Stimulated activated CD8-positive, alpha-beta memory T cell treated with anti-CD3 and anti-CD28 coated beads, Interleukin-4, amount 100 ng/mL, for 24 hours (primary cell): ENCODE measurements around the gene GALNT10.

Experiments used
- DNase-seq: peaks from one replicate; pipeline ENCODE4 v3.0.0-alpha.2; 2020; ENCODE audit warnings: low read depth

Gene GALNT10

DNA sequence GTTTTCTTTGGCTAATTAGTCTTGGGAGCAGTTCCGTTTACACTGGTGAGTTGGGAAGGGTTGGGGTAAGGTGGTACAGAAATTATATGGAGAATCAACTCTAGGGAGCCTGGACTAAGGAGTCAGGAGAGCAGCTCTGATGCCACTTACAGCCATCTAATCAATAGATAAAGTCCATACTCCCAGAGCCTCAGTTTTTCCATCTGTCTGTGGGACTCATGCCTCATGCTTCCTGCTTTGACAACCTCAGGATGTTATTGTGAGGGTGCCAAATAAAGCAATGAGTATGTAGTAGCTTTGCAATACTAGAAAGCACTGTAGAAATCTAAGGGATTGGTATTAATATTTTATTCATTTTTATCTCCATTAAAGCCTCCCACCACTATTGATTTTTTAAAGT is 105.0 kb downstream of the GALNT10 start:
- no peak for DNase-seq

DNA sequence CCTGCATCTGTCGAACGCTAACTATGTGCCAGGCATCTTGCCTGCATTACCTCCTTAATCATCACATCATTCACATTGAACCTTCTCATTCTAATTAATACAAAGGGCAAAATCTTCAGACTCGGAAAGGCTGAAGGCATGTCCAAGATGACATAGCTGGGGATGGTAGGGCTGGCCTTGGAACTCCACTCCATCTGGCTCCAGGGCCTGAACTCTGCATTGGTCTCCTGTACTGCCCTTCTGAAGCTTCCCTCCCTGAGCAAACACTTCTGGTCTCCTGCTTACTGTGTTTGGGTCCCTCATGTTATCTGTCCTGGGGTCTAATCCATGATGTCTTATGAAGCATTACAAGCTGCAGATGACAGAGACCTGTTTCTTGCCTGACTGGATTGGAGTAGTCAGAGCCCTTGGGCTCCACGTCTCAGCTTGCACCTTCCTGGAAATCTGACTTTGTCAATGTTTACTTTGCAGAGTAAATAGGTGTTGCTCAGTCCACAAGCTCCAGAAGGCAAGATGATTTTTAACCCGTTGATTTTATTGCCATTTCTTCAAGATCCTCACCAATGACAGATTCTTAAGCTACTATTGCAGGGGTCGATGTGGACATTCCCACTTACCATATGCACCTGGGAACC is 106.1 kb downstream of the GALNT10 start:
- DNase-seq, result no peak

DNA sequence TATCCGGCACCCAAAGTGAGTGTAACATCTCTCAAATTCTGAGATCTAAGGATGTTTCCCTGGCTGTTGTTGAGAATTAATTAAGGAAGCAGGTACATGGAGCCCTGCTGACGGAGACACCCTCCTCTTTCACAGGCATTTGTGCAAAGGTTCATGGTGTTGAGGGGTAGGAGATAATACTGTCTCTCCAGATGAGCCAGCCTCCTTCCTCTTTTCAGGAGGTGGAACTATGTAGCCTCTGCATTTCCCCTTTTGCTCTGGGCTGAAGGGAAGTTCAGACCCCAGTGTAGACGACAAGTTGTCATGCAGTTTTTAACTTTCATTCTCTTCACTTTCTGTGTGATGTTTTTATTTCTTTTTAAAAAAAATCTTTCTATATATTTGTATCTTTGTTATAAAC is 107.5 kb downstream of the GALNT10 start:
- no peak for DNase-seq

DNA sequence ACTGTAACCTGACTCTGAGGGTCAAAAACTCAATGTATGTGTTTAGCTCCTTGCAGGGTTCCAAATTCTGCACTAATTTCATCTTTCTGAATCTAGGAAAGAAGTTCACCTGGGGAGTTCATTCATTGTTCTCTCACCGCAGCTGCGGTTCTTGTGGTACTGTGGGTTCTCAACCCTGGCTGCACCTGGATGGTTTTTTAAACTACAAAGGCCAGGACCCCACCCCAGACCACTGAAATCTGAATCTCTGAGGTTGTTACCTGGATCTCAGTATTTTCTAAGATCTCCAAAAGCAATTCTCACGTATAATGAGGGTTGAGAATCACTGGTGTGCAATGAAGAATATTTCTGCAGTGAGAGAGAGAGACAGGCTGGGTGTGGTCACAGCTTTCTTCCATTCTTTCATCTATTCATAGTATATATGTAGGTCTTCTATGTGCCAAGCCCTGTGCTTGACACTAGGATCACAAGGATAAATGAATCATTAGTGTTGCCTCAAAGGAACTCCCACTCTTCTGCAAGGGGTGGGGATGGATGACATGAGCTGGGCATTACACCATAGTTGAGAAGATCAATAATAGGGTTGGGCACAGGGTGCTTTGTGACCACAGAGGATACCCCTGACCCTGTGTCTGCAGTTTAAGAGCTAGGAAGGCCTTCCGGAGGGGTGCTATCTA is 109.8 kb downstream of the GALNT10 start:
- no peak for DNase-seq

DNA sequence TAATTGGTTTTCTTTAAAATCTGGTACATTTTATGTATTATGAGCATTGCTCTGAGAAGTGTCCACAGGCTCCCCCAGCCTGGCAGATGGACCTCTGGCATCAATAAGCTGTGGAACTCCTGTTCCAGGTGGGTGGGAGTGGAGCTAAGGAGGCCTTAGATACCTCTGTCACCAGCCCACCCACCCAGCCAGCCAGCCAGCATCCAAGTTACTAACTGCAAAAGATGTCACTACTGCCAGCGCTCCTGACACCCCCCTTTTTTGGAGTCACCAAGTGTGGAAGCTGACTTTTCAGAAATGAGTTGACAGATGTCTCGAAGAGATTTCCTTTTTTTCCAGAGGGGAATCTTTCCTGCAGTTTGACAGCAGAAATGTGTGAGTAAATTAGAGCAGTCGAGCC is 111.2 kb downstream of the GALNT10 start:
- no peak for DNase-seq

DNA sequence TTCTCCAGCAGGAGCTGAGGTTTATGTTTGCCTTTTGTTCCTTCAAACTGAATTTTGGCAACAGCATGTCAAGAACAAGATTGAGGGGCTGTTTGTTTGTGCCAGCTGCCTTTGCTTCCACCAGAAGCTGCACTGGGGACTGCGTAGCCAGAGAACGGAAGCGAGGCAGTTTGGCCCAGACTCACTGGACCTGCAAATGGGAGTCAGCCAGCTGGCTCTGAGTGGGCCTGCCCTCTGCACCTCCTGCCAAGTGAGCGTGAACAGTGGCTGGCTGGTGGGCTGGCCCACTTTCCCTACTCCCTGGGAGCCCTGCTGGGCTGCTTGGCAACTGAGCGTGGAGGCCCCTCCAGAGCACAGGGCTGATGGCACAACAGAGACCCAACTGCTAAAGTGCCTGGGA is 111.6 kb downstream of the GALNT10 start:
- no peak for DNase-seq

DNA sequence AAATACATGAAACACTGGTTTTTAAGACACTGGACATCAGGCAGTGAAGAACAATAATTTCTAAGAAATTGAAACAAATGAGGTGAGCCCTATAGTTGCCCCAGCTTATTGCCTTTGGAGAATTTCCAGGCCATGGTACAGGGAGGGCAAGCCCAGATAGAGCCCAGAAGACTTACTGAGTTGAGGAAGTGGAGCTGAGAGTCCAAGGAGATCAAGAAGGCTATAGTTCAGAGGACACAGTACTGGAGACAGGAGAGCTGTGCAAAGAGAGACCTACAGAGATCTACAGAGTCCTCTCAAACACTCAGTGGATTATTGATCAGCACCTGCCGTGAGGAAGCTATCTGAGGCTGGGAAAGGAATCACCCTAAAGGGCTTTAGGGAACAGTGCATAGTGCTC is 112.6 kb downstream of the GALNT10 start:
- no peak for DNase-seq

DNA sequence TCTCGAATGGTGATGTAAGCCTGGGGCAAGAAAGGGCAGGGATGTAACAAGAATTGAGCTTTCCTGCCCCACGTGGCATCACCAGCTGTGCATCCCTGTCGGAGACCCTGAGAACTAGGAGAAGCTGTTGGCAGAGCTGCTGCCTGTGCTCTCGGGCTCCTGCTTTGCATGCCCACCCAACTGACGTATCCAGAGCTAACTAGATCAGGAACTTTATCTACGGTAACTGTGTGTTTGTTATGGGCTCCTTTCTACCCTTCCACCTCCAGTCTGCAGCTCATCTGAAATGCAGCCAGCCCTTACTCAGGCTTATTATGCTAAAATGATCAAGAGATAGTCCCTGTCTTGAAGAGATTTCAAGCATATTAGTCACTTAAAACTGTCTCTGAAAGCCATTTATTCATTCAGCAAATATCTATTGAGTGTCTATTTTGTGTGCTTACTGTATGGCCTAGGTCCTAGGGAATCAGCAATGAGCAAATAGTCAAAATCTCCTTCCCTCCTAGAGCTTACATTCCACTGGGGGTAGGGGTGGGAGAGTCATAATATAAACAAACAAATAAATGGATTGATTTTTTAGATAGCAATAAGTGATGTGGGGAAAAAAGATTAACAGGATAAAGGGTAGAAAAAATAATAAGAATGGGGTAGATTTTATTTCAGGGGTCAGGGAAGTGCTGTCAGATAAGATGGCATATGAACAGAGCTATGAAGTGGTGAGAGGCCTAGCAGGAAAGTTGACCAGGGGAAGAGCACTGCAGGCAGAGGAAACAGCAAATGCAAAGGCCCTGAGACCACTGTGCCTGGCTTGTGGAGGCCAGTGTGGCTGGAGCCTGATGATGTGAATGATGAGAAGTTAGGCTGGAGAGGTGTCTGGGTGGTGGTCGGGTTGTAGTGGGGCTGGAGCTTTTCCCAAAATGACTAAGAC is 118.2 kb downstream of the GALNT10 start:
- no peak for DNase-seq

DNA sequence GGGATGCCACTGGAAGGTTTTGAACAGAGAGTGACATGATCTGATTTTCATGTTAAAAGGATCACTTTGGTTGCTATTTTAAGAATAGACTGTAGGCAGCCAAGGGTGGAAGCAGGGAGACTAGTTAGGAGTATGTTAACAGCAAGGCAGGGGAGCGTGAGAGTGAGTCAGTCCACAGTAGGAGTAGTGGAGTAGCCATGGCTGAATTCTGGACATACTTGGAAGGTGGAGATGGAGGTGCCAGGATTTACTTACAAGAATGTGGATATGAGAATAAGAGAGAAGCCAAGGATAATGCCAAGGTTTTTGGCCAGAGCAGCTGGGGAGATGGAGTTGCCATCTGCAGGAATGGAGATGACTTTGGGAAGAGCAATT is 118.8 kb downstream of the GALNT10 start:
- DNase-seq, result no peak

DNA sequence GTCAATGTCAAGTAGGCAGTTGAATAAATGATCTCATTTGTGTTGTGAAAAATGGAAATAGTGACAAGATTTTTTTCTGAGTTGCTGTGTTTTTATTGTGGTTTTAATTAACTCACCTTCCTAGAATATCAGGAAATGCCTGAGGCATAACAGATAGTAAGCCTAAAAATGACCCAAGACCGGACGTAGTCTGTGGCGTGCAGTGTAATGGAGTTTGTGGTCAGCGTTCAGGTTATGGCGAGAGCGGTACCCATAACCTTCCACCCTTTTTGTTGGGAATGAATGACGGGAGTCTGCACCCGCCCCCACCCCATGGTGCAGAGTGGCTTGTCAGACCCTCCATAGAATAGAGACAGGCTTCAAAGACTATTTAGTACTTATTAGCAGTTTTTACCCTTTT is 119.3 kb downstream of the GALNT10 start:
- DNase-seq, result no peak

DNA sequence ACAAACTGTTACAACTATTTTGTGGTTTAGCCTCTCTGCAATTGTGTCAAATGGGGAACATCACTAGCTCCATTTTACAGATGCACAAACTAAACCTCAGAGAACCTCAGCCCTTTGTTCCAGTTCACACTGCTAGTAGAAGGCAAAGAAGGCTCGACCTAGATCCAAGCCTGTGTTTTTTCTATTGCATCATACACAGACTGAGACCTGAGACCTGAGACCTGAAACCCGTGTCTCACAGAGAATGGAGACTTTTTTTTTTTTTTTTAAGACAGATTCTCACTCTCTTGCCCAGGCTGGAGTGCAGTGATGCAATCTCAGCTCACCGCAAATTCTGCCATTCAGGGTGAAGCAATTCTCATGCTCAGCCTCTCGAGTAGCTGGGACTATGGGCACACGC is 120.8 kb downstream of the GALNT10 start:
- no peak for DNase-seq

DNA sequence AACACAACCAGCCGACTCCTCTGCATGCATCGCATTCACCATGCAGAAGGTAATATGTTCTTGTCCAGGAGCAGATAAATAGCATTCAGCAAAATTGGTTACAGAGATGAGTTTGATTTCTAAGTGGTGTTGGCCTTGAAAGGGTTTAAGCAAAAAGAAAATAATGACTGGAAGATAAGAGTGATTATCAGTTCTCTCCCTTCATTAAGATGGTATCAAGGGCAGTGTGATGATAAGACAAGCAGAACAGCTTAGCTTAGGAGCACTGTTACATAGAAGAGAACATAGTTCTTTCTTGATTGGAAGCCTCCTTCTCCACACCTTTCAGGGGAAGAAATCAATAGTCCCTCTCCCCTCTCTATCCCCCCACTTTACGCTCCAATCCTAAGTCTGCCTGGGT is 121.5 kb downstream of the GALNT10 start:
- no peak for DNase-seq

DNA sequence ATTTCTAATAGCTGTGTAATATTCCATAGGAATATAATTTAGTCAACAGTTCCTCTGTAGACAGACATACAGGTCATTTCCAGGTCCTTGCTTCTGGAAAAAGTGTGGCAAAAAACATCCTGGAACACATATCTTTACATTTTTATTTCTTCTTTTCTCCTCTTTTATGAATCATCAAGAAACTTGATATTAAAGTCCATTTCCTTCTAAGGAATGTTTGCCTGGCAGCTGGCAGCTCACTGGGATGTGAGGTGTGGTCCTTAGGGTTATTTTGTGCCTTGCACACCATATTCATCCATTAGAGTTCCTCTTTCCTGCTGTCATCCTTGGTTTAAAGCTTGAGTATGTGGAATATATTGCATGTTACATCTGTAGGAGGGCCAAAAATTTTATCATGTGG is 122.0 kb downstream of the GALNT10 start:
- DNase-seq, result no peak

DNA sequence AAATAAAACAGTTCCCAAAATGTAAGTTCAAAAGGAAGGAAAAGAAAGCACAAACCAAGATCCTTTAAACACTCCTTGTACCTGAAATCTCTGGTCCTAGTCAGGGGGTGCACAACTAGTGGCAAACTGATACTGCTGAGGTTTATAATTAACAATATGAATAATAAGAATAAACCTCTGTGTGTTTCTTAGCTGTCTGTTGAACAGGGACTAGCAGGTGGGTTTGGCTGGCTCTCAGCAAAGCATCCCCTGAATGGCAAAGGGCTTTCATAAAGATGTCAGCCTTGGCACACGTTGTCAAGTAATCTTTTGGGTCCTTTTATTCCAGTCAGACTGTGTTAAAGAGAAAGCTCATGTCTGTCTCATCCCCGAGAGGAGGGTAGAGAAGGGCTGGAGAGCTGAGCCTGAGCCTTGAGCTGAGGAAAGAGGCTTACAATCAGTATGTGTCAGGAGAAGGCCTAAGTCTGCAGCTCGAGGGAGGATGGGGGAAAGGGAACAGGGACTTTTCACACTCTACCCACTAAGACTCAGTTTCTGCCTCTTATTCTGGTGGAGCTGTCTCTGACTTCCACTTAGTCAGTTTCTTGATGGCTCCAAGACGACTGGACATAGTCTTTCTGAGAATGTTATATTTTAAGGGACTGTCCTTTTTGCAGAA is 123.0 kb downstream of the GALNT10 start:
- DNase-seq, result no peak

DNA sequence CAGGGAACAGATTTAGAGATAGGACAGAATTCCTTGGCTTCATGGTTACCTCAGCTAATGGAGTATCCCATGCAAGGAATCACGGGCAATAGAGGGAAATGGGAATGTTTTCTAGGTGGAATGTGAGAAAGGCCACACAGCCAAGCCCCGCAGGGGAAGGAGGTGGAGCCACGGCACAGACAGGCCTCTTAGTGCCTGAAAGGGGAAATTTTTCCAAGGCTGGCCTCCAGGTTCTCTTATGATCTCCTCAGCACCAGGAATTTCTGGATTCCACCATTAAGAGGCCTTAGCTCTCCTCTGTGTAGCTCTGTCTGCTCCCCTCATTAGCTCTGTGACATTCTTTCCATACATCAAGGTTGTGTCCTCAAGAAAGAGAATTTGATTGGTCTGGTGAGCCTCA is 124.7 kb downstream of the GALNT10 start:
- no peak for DNase-seq

DNA sequence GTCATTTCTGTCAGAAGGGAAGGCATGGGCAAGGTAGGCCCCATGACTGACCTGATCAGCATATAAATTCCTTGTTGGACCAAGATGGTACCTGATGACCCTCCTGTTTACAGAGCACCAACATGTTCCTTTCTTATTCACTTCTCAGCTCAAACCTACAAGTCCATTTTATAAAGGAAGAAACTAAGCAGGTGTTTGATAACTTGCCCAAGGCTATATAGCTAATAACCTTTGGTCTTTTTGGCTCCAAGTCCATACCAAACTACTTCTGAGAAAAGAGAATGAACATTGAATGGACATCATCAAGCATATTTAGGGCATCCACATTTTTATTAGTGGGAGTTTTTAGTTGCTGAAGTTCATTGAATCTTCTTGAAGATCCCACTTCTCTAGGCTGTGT is 125.2 kb downstream of the GALNT10 start:
- no peak for DNase-seq

DNA sequence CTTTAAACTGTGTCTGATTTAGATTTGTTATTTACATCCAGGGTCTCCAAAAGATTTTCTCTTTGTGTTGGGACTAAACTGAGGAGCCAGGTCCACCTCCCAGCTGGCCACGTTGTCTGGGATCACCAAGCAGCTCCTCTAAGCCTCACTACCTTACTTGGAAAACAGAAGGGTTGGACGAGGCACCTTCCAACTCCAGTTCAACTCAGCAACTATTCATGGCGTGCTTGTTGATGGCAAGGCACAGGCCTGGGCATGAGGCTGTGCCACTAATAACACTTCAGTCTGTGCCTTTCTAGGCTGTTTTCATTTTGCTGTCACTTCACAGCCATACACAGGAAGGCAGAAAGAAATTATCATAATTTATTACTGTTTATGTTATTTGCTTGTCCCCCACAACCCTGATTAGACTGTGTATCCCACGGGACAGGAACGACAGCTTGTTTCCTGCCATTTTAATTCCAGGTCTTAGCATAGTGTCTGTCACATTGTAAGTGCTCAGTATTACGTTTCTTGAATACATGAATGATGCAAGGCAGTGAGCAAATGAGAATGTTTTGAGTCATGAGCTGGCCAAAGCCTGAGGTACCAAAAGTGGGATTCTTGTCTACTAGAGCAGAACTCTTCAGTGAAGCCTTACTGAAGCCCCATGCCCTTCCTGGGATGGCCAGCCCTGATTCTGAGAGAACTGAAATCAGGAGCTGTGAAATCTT is 125.8 kb downstream of the GALNT10 start:
- no peak for DNase-seq

DNA sequence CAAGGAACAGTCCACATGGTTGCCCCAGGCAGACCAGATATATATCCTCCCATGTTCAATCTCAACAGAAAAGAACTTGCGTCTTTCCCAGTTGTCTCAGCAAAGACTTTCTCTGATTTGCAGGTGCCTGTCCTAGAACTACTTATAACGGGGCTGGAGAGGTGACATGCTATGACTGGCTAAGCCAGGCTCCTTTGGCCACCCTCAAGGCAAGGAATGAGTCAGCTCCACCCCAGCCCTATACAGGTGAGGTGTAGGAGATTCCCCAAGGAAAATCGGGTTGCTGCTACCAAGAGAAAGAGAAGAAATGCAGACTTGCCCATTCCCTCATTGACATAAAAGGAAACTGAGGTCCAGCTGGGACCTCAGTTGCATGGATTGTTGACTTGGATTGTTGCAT is 127.4 kb downstream of the GALNT10 start:
- no peak for DNase-seq

DNA sequence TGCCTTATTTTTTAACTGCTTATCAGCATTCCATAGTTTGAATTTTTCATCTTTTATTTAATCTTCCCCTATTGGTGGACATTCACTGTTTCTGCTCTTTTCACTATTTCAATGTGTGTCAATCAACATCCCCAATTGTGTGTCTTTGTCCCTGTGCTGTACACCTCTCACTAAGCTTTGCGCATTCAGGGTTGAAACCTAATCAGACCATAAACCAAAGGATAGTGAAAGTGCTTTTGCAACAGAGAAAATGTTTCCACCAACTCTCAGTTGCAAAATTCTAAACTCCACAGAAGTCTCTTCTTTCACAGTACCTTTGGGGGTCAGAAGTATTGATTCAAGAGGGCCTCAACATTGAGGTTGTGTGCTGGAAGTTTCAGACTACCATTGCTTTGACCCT is 128.2 kb downstream of the GALNT10 start:
- no peak for DNase-seq

DNA sequence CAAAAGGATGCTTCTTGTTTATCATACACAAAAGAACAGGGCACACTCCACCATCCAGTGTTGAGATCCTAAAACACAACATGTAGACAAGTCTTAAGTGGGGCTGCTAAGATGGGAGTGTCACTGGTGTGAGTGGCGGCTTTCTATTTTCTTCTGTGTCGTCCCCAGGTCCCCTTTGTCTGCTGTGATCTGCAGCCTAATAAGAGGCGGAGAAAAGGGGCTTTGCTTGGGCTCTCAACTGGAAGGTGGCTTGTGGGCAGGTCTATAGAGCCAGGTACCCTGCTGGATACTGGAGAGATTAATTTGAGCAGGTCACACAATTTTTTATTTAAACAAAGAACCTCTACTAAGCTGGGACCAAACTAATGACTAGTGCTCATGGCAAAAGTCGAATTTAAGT is 129.2 kb downstream of the GALNT10 start:
- DNase-seq, result no peak

DNA sequence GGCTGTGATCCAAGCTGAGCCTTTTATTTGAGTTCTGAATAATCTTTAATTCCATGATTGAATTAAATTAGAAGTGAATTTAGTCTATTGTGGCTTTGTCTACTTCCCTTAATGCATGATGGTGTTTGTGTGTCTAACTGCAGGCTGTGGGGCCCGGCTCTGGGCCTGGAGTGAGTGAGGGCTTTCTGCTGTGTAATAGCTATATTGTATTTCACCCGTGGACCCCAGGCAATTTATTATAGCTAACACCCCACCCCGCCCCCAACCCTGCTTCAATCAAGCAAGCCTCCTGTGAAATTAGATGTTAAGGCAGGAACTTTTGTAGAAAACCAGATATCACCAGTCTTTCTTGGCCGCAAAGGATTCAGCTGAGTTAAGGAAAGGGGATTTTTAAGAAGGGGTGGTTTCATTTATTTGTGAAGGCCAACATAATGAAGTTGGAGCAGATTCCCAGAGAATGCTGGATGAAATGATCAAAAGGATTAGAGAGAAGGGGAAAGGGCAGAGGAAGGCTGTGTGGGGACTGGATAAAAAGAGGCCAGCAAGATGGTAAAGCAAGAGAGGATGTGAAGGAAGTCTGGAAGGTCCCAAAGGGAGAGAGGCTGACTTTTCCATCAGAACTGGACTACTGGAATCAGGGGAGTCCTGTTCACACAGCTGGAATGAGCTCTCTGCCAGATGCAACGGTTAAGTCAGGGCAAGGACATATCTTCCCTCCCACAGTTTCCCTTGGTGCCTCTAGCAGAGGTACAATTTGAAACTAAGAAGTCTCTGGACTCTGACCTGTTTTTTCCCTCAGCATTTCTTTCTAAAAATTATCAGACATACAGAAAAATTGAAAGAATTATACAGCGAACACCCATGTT is 129.9 kb downstream of the GALNT10 start:
- no peak for DNase-seq
